NCI-H345 (cell line): Measurements from ENCODE around the gene MGAT4A.
A peak's percentile ranks its signal among the peaks of the same experiment; 100 is the strongest.
"Not testable (repeated sequence)": the region's sequence is repeated elsewhere in the genome, so short reads cannot be mapped to it uniquely, and the experiment has no call there.

Source experiments
- DNase-seq: peaks from one replicate; lab custom pipeline; 2025; lab: John Stamatoyannopoulos, UW

The MGAT4A gene

GRCh38 chr2:98607104-98607503, 123.8 kb downstream of the MGAT4A start:
- no peak for DNase-seq

DNA sequence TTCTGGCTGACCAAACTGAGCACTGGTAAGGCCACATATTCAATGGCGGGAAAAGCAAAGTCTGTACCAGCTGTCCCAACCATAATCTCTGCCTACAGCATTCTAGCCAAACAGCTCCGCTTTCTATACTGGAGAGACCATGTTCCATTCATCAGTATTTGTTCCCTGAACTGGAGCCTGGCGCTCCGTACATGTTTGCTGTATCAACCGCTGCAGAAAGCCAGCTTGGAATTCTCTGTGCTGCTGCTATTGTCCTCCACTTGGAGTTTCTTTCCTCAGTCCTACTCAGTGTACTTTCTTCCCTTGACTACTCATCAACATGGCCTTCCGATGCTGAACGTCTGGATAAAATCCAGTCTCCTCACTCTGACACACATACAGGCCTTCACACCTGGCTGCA, 124.5 kb downstream of the MGAT4A start:
- DNase-seq, result no peak

GRCh38 chr2:98605076-98605475, 125.9 kb downstream of the MGAT4A start:
- no peak for DNase-seq

DNA sequence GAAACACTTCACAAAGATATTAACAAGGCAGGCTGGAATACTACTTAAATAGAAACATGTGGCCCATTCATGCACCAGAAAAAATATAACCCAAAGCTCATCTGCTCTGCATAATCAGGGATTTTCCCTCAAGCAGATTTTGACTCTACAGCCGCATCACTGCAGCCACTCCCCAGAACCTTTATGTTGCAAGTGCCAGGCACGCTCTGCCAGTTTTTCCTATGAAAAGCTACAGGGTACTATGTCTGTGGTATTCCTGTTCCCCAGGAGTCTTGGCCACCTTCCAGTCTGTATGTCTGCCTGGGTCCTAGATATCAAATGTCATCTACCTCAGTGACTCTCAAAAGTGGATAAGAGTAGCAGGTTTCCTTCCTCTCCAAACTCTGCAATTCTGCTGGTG, 126.4 kb downstream of the MGAT4A start:
- DNase-seq, result peak; percentile 68

- DNase-seq, result no peak
These were observed 129.3 kb downstream of the MGAT4A start for GRCh38 chr2:98601532-98602132.

DNA sequence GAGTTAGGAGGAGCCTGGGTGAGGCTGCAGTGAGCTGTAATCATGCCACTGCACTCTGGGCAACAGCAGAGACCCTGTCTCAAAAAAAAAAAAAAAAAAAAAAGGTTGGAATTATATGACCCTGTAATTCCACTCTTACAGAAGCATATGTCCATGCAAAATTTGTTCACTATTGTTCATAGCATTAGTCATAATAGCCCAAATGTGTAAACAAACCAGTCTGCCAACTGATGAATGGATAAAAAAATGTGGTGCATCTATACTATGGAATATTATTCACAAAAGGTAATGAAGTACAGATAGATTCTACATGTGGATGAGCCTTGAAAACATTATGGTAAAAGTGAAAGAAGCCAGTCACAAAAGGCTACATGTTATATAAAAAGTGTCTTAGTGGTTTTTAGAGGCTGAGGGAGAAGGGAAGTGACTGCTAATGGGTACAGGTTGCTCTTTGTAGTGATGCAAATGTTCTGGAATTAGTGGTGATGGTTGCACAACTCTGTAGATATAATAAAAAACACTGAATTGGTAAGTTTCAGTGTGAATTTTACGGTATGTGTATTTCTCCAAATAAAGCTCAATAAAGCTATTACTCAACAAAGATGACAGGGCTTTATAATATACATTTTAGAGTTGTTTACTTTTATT, 132.0 kb downstream of the MGAT4A start:
- DNase-seq, result no peak

- DNase-seq, result not testable (repeated sequence)
These were observed 136.3 kb downstream of the MGAT4A start for GRCh38 chr2:98594665-98595064.

- no peak for DNase-seq
These were observed 138.4 kb downstream of the MGAT4A start for GRCh38 chr2:98592565-98592964.

DNA sequence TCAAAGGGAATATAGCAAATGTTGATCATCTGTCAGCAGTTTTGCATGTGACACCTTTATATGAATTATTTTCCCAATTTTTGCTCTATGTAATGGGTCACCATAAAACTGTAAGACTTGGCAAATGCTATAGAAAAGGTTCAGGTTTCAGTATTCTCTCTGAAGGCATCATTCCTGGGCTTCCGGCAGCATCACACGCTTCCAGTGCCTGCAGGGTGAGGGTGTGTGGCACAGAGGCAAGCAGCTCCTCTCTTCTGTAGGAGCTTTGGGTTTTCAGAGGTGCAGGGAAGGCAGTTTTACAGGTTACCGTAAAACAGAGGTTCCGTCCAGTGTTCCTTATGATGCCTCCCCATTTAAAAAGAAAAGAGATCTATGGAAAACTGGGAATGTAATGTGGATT, 141.4 kb downstream of the MGAT4A start:
- no peak for DNase-seq

- no peak for DNase-seq
These were observed 142.0 kb downstream of the MGAT4A start for GRCh38 chr2:98588880-98589431.

DNA sequence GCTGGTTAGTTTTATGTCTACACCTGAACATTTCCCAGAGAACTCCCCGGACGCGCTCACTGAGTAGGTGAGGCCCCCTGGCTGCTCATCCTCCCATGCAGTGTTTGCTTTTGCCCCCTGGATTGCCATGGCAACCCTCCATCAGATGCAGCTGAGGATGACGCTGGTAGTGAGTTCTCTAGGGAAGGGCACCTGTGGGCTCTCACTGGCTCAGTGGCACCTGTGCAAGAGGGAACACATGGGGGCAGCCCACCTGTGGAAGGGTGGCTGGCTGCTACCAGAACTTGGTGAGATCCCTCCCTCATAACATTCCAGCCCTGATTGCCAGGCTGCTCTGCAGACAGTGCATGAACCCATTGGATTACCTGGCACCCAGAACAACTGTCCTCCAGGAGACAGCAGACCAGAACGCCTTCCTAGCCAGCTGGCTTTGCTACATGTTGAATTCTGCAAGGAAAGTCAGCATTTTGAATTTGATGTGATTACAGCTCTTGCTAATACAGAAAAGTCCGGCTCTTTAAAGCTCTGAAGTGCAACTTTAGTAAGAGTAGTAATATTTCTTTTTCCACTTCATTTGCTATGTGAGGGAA, 144.3 kb downstream of the MGAT4A start:
- no peak for DNase-seq

DNA sequence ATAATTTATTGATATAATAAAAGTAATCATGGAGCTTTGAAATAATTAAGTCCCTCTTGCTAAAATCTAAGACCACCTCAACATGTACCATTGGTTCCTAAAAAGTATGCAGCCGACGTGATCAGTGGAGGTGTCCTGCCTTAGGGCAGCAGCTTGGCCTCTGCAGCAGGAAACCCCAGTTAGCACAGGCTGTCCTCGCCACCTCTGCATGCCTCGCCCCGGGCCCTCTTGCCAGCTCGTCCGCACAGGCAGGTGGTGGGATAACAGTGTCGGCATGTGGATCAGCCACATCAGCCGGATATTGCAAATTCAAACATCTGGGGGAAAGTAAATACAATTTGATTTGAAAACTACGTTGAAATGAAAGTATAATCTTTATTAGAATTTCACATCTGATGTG, 145.5 kb downstream of the MGAT4A start:
- no peak for DNase-seq

DNA sequence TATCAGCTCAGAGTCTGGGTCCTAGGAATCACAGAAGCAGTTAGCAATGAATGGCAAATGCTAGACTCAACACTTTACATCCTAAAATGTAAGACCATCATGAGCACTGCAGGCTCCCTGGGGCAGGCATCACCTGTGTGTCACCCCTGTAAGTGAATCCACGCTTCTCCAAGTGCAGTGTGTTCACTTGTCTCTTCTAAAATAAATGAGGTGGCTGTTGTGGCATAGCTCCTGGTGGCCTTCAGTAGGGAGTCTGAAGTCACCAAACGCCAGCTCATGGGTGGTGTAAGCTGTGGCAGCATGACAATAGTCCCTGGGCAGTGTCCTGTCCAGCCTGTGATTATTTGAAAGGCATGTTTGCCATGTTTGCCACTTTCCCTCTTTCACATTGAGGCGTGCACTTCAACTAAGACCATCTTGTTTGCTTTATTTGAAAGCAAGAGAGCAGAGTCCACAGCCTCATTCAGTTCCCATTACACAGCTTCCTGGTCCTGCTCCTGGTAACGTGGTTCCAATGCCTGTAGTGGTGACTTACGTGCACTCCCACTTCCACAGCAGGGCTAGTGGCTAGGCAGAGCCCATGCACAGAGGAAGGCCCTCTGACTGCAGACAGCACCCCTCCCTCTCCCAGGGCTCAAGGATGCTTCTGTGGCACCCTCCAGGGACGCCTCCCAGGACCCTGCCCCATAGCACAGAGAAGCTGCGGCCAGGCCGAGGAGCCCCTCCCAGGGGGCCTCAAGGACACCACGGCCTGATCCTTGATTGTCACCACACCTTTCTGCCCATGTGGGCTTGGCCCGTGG, 146.9 kb downstream of the MGAT4A start:
- no peak for DNase-seq

DNA sequence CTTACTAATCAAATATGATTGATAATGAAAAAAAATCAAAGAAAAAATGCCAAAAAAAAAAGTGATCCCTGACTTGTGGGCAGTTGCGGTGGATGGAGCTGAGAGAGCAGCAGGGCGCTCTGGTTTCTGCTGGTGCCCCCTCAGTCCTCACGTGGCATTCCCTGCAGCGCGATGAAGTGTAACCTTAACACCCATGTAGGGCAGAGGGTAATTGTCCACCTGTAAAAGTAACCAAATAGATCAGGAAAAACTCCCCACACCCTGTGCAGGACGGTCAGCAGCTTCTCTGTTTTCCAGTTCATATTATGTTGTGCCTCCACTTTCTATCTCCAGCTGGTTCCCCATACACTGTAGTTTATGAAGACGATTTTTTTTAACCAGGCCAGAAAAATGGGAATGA, 147.7 kb downstream of the MGAT4A start:
- DNase-seq, result no peak

DNA sequence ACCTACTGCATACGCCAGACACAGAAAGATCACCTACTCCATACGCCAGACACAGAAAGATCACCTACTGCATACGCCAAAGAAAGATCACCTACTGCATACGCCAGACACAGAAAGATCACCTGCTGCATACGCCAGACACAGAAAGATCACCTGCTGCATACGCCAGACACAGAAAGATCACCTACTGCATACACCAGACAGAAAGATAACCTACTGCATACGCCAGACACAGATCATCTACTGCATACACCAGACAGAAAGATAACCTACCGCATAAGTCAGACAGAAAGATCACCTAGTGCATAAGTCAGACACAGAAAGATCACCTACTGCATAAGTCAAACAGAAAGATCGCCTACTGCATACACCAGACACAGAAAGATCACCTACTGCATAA, 148.4 kb downstream of the MGAT4A start:
- DNase-seq, result no peak

DNA sequence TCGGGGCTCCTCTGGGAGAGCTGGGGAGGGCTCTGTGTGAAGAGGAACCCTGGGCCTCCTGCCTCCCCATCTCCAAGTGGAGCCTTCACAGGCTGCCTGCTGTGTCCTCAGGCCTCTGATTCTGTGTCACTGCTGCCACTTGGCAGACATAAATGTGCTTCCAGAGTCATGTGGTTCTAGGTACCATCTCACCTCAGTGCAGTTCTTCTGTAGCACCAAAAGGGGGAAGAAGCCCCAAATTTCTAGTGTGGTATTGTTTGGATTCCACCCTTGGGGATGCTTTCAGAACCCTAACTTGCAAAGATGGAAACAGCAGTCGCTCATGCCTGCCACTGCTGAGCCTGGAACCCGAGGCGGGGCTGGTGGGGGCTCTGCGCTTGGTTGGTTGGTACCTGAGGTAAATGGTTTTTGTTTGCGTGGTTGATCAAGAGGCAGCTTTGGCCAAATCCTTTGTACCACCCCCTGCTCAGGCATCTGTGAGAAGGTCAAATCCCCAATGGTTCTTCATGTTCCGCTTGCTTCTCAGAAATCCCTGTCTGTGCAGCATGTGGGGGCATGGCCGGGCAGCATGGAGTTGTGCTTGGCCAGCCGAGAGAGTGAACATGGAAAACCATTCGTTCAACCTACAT, 150.2 kb downstream of the MGAT4A start:
- DNase-seq, result no peak

- DNase-seq, result no peak
These were observed 151.0 kb downstream of the MGAT4A start for GRCh38 chr2:98579926-98580325.

- no peak for DNase-seq
These were observed 152.7 kb downstream of the MGAT4A start for GRCh38 chr2:98578231-98578630.

DNA sequence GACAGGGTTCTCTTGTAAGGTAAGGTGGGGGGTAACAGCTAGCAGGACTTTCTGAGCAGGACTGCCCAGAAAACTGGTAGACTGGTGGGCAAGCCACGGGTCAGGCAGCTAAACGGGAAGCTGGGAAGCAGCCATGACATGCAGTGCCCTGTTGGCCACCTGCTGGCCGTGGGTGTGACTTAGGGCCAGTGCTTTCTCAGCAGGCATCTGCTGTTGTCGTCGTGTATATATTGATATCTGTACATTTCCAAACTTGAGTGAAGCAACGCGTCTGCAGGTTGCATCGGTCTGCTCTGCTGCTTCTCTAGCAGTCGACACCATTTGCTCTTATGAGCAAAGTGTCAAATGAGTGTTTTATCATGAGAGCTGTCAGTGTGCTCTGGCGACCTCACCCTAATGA, 153.6 kb downstream of the MGAT4A start:
- no peak for DNase-seq

GRCh38 chr2:98576666-98577312, 154.1 kb downstream of the MGAT4A start:
- DNase-seq, result no peak

DNA sequence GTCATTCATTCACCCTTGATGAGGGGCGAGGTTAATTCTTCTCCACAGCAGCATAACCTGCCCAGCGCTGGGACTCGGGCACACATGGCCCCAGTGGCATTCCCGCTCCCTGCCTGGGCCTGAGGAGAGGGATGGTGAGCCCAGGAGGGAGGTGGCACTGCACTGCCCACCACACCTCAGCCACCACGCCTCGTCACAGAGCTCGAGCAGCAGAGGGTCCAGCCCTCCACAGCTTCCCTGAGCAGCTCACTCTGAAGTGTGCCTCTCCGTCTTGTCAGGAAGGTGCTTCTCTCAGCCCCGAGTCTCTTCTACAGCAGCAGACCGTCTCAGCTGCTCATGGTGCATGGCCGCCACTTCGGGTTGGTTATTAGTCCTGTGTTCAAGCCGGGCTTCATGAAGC, 157.5 kb downstream of the MGAT4A start:
- no peak for DNase-seq

DNA sequence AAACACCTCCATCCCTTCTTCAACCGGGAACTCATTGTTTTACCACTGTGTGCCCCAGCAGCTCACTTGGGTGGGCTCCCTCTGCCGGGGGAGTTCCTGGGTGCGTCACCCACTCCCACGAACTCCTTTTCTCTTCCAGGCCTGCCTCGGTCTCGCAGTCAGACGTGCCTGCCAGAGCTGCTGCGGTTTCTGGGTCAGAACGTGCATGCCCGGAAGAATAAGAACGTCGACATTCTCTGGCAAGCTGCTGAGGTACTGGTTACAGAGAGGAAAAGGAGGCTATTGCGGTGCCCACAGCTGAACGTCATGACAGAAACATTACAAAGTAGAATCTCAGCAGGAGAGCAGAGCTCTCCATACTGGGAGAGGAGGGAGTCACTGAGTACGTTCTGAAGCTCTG, 158.3 kb downstream of the MGAT4A start:
- no peak for DNase-seq
